ENCODE data around the gene PRPF39.

DNA sequence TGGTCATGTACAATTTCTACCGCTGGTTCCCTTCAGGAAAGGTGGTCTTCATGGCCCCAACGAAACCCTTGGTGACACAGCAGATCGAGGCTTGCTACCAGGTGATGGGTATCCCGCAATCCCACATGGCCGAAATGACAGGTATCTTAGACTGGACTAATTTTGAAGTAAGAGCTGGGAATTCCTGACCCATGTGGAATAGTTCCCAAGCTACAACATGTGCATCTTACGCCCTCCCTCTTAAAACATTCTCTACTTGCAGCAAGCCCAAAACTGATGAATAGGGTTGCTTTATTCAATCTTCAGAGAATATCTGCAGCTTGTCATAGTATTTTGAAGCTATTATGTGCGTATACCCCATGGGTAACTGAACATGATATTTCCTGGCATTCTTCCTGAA lies 52.5 kb downstream of the PRPF39 start:
- TF ChIP-seq EP300 (IDR thresholded peaks at IDR 0.05) (no peak), POLR2AphosphoS5 (IDR thresholded peaks at IDR 0.05) (no peak), POLR2A (IDR thresholded peaks at IDR 0.05; ENCODE audit: low read depth) (no peak)
- TF ChIP-seq, protein P1, sequence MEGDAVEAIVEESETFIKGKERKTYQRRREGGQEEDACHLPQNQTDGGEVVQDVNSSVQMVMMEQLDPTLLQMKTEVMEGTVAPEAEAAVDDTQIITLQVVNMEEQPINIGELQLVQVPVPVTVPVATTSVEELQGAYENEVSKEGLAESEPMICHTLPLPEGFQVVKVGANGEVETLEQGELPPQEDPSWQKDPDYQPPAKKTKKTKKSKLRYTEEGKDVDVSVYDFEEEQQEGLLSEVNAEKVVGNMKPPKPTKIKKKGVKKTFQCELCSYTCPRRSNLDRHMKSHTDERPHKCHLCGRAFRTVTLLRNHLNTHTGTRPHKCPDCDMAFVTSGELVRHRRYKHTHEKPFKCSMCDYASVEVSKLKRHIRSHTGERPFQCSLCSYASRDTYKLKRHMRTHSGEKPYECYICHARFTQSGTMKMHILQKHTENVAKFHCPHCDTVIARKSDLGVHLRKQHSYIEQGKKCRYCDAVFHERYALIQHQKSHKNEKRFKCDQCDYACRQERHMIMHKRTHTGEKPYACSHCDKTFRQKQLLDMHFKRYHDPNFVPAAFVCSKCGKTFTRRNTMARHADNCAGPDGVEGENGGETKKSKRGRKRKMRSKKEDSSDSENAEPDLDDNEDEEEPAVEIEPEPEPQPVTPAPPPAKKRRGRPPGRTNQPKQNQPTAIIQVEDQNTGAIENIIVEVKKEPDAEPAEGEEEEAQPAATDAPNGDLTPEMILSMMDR (IDR thresholded peaks at IDR 0.05), result no peak

Data from esophagus muscularis mucosa (tissue), 4 donors.